Measurements from ENCODE around the gene MEGF11.

GRCh38 chr15:65913631-65914199 is 339.8 kb downstream of the MEGF11 start:
- TF ChIP-seq EZH2 (IDR thresholded peaks at IDR 0.05; ENCODE audit: low read length, unreplicated experiment): no peak
- no peak for TF ChIP-seq CTCF (conservative IDR thresholded peaks at IDR 0.05; ENCODE audit: low read depth, low read length)
